IMR-90 (cell line): ENCODE results near the gene TPM3. TPM values are rescaled to one million over a fixed set of nuclear protein-coding genes. Genes with fewer than 3 reads are reported as not detected.

Experiments used
- ATAC-seq: fragments of 200-7000 bp; cut with Tn5 transposase; 2 replicates; pipeline ENCODE4 v1.9.1; 2020; ENCODE audit warnings: low read depth, mild to moderate bottlenecking, moderate library complexity
- BruUV-seq: library from RNA; stranded (reverse); fragments of 400-500 nt; replicated peaks from 2 replicates; lab custom pipeline; 2021; lab: Mats Ljungman, UMichigan
- CTCF ChIA-PET: fragments of 300-600 bp; formaldehyde crosslinking; extraction: SDS; loops from one replicate; lab custom pipeline; 2021; ENCODE audit warnings: antibody characterized with exemption; lab: Yijun Ruan, JAX
- POLR2A ChIA-PET: fragments of 300-600 bp; sonication (Branson Sonifier 250); formaldehyde crosslinking; loops from one replicate; lab custom pipeline; 2022; ENCODE audit warnings: antibody characterized with exemption; ENCODE audit not compliant: unreplicated experiment; lab: Charles Lee
- DNase-seq: peaks from one replicate; pipeline ENCODE4 v3.0.0; 2013
- H2AFZ ChIP-seq: replicated peaks from 2 replicates; pipeline ENCODE3; 2013; ENCODE audit warnings: low read length, mild to moderate bottlenecking; ENCODE audit not compliant: poor library complexity
- H2AK5ac ChIP-seq: 2 replicates; pipeline ENCODE4 v1.6.1; 2013; ENCODE audit warnings: low read depth, low read length, inconsistent platforms
- H2AK9ac ChIP-seq: replicated peaks from 2 replicates; pipeline ENCODE3; 2013; ENCODE audit warnings: mild to moderate bottlenecking, low read depth, low read length, moderate library complexity; ENCODE audit not compliant: poor library complexity
- H2BK120ac ChIP-seq: 2 replicates; pipeline ENCODE4 v1.6.1; 2013; ENCODE audit warnings: low read depth, low read length, inconsistent platforms
- H2BK15ac ChIP-seq: 3 replicates; pipeline ENCODE4 v1.6.1; 2013; ENCODE audit warnings: low read depth, low read length, inconsistent platforms
- H2BK20ac ChIP-seq: 2 replicates; pipeline ENCODE4 v1.6.1; 2013; ENCODE audit warnings: low read depth, mild to moderate bottlenecking, inconsistent platforms, low read length, moderate library complexity
- H2BK5ac ChIP-seq: 2 replicates; pipeline ENCODE4 v1.6.1; 2013; ENCODE audit warnings: mild to moderate bottlenecking, low read depth, low read length, inconsistent platforms; ENCODE audit not compliant: poor library complexity, severe bottlenecking
- H3K14ac ChIP-seq: replicated peaks from 2 replicates; pipeline ENCODE4 v1.6.1; 2013; ENCODE audit warnings: low read depth, low read length, inconsistent platforms
- H3K18ac ChIP-seq: 2 replicates; pipeline ENCODE4 v1.6.1; 2013; ENCODE audit warnings: low read depth, low read length, control low read depth
- H3K23ac ChIP-seq: 2 replicates; pipeline ENCODE4 v1.6.1; 2013; ENCODE audit warnings: low read depth, low read length, inconsistent platforms
- H3K27ac ChIP-seq: 2 replicates; pipeline ENCODE4 v1.5.1; 2013; ENCODE audit warnings: mild to moderate bottlenecking, control low read depth, low read length; ENCODE audit not compliant: insufficient read depth
- H3K27me3 ChIP-seq: 2 replicates; pipeline ENCODE4 v1.6.1; 2013; ENCODE audit warnings: low read length; ENCODE audit not compliant: control insufficient read depth, insufficient read depth
- H3K36me3 ChIP-seq: 2 replicates; pipeline ENCODE4 v1.6.1; 2013; ENCODE audit warnings: low read length, mixed read lengths; ENCODE audit not compliant: control insufficient read depth, insufficient read depth
- H3K4ac ChIP-seq: 2 replicates; pipeline ENCODE4 v1.6.1; 2013; ENCODE audit warnings: low read depth, low read length, inconsistent platforms
- H3K4me1 ChIP-seq: 2 replicates; pipeline ENCODE4 v1.6.1; 2013; ENCODE audit warnings: low read length, mixed read lengths; ENCODE audit not compliant: control insufficient read depth, insufficient read depth
- H3K4me2 ChIP-seq: 2 replicates; pipeline ENCODE4 v1.6.1; 2013; ENCODE audit warnings: low read depth, mild to moderate bottlenecking, control low read depth, low read length, moderate library complexity
- H3K4me3 ChIP-seq: 2 replicates; pipeline ENCODE4 v1.5.1; 2013; ENCODE audit warnings: low read depth, mild to moderate bottlenecking, control low read depth, low read length, moderate library complexity; ENCODE audit not compliant: insufficient read depth
- H3K56ac ChIP-seq: 2 replicates; pipeline ENCODE4 v1.6.1; 2013; ENCODE audit warnings: low read length, inconsistent platforms; ENCODE audit not compliant: insufficient read depth; ENCODE audit errors: extremely low read depth
- H3K79me1 ChIP-seq, 2 experiments: 2 replicates each; pipeline ENCODE4 v1.6.1; 2013; ENCODE audit warnings: low read length in 2 of 2, inconsistent platforms in 1 of 2, low read depth in 1 of 2
- H3K9ac ChIP-seq: 2 replicates; pipeline ENCODE4 v1.6.1; 2013; ENCODE audit warnings: low read depth, low read length, control low read depth
- H3K9me1 ChIP-seq: 2 replicates; pipeline ENCODE4 v1.6.1; 2013; ENCODE audit warnings: low read length, inconsistent platforms; ENCODE audit not compliant: insufficient read depth
- H3K9me3 ChIP-seq: 2 replicates; pipeline ENCODE4 v1.6.1; 2013; ENCODE audit warnings: low read length; ENCODE audit not compliant: control insufficient read depth, insufficient read depth
- H4K20me1 ChIP-seq: 2 replicates; pipeline ENCODE4 v1.6.1; 2013; ENCODE audit warnings: low read length, inconsistent platforms; ENCODE audit not compliant: insufficient read depth
- H4K5ac ChIP-seq: 2 replicates; pipeline ENCODE4 v1.6.1; 2013; ENCODE audit warnings: mild to moderate bottlenecking, low read depth, low read length, control low read depth
- H4K8ac ChIP-seq, 2 experiments: 2 replicates each; pipeline ENCODE4 v1.6.1; 2013; ENCODE audit warnings: low read depth in 2 of 2, low read length in 2 of 2, control low read depth in 1 of 2, inconsistent platforms in 1 of 2
- H4K91ac ChIP-seq: 2 replicates; pipeline ENCODE4 v1.6.1; 2013; ENCODE audit warnings: low read depth, low read length, inconsistent platforms; ENCODE audit not compliant: insufficient read depth
- BHLHE40 ChIP-seq: fragments of 150-350 bp; IDR thresholded peaks from 2 replicates; pipeline ENCODE4 v1.6.1; 2016; ENCODE audit warnings: mild to moderate bottlenecking, low read depth, low read length
- CEBPB ChIP-seq: IDR thresholded peaks from 2 replicates; pipeline ENCODE4 v1.6.1; 2012; ENCODE audit warnings: low read depth, low read length, improper control_type of control experiment
- CHD1 ChIP-seq: IDR thresholded peaks from 2 replicates; pipeline ENCODE4 v1.6.1; 2012; ENCODE audit warnings: low read depth, low read length, improper control_type of control experiment
- FOS ChIP-seq: fragments of 150-350 bp; IDR thresholded peaks from 2 replicates; pipeline ENCODE4 v1.6.1; 2016; ENCODE audit warnings: low read depth, low read length
- MAFK ChIP-seq: IDR thresholded peaks from 2 replicates; pipeline ENCODE4 v1.6.1; 2012; ENCODE audit warnings: low read depth, low read length, improper control_type of control experiment
- MAZ ChIP-seq: IDR thresholded peaks from 2 replicates; pipeline ENCODE4 v1.6.1; 2012; ENCODE audit warnings: low read depth, mild to moderate bottlenecking, low read length, improper control_type of control experiment, moderate library complexity, borderline replicate concordance
- MXI1 ChIP-seq: IDR thresholded peaks from 2 replicates; pipeline ENCODE4 v1.6.1; 2012; ENCODE audit warnings: low read depth, mild to moderate bottlenecking, low read length, moderate library complexity, borderline replicate concordance
- NFE2L2 ChIP-seq: fragments of 150-350 bp; IDR thresholded peaks from 2 replicates; pipeline ENCODE4 v1.6.1; 2016; ENCODE audit warnings: low read depth, mild to moderate bottlenecking, low read length
- POLR2A ChIP-seq: IDR thresholded peaks from 2 replicates; pipeline ENCODE4 v1.6.1; 2012; ENCODE audit warnings: mild to moderate bottlenecking, low read depth, low read length
- RAD21 ChIP-seq: IDR thresholded peaks from 2 replicates; pipeline ENCODE4 v1.6.1; 2012; ENCODE audit warnings: low read length, improper control_type of control experiment
- RCOR1 ChIP-seq: IDR thresholded peaks from 2 replicates; pipeline ENCODE4 v1.6.1; 2012; ENCODE audit warnings: mild to moderate bottlenecking, low read length, improper control_type of control experiment; ENCODE audit not compliant: insufficient replicate concordance
- RFX5 ChIP-seq: IDR thresholded peaks from 2 replicates; pipeline ENCODE4 v1.8.0; 2012; ENCODE audit warnings: low read depth, mild to moderate bottlenecking, low read length, moderate library complexity
- SMC3 ChIP-seq: fragments of 150-350 bp; IDR thresholded peaks from 2 replicates; pipeline ENCODE4 v1.6.1; 2016; ENCODE audit warnings: low read depth, mild to moderate bottlenecking, antibody characterized with exemption, low read length, moderate library complexity
- WGBS, 2 experiments: methylation state at CpG; one replicate each; pipeline versions ENCODE4 v1.1.5 to v1.1.7; 2013; ENCODE audit warnings: missing lambda C conversion rate in 2 of 2; ENCODE audit not compliant: insufficient read length in 1 of 2; ENCODE audit errors: extremely low coverage in 2 of 2; 5-methylcytosine and 5-hydroxymethylcytosine counted together
- dilution Hi-C: fragments of 300-500 bp; cut with HindIII; formaldehyde crosslinking; loops from one replicate; pipeline ENCODE4 v1.14.3; 2018; ENCODE audit warnings: low sequenced_read_pairs; ENCODE audit not compliant: unreplicated experiment
- in situ Hi-C: fragments of 300-500 bp; cut with MboI; formaldehyde crosslinking; loops from 3 replicates; pipeline ENCODE4 v1.14.3; 2019; ENCODE audit warnings: low sequenced_read_pairs, inconsistent platforms, mixed read lengths
- intact Hi-C: fragments of 100-400 bp; cut with micrococcal nuclease; formaldehyde crosslinking; loops from 2 replicates; pipeline ENCODE4 v1.10.0; 2022
- polyA plus RNA-seq, 3 experiments: library from polyadenylated mRNA; depleted of rRNA; stranded (reverse); fragments of >200 nt; gene quantifications; 2 replicates each; pipeline ENCODE4 v1.2.3, GENCODE V29; 2012; ENCODE audit warnings: low replicate concordance in 1 of 3
- total RNA-seq: library from RNA; depleted of rRNA; stranded (reverse); fragments of >200 nt; gene quantifications from 2 replicates; pipeline ENCODE4 v1.2.3, GENCODE V29; 2012
- TF ChIP-seq, protein P1 (sequence below): conservative IDR thresholded peaks from 2 replicates; pipeline ENCODE4 v1.5.1; 2012; ENCODE audit warnings: mild to moderate bottlenecking, low read depth, low read length, improper control_type of control experiment
- TF ChIP-seq, protein P2 (sequence below): fragments of 150-350 bp; IDR thresholded peaks from 2 replicates; pipeline ENCODE4 v1.6.1; 2017; ENCODE audit warnings: mild to moderate bottlenecking, antibody characterized with exemption, low read length, low read depth
- TF ChIP-seq, protein P3 (sequence below): fragments of 150-350 bp; IDR thresholded peaks from 2 replicates; pipeline ENCODE4 v1.6.1; 2016; ENCODE audit warnings: low read depth, mild to moderate bottlenecking, low read length, moderate library complexity, borderline replicate concordance

The TPM3 gene
- total and polyA plus RNA-seq, 2 of the 4 experiments (the other 2 are of a cell fraction), result 438 to 530 TPM

DNA sequence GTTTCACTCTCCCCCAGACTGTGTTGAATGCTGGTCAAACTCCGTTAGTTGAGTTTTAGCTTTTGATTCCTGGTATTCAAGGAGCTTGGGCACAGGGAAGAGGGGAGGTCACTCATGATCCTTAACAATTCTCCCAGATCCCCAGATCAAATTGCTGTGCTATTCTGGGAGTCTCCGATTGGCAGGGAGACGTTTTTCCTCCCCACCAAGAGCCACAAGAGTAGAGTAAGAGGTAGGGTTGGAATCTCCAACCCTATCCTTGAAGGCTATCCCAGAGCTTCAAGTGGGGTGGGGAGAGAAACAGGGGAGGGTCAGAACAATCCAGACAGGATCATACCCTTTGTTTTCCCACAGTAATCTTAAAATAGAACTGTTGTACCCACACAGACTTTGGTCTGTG is 576 bp upstream of the TPM3 start:
- ATAC-seq, result no peak
- no peak overlapping the region for H3K4me3 ChIP-seq
- H3K79me1 ChIP-seq, result no peaks in the 10 kb centered on the region
- H3K4me1 ChIP-seq, result peaks cover 4% of the 10 kb centered on the region
- H3K18ac ChIP-seq, result no peak overlapping the region
- no CpG with 5 or more reads among the region's 3 CpGs for WGBS, 2 experiments
- no peak overlapping the region for H4K8ac ChIP-seq
- H3K9me3 ChIP-seq, result no peaks in the 10 kb centered on the region
- H3K9me1 ChIP-seq, result no peaks in the 10 kb centered on the region
- intact Hi-C loops (no loop called here), in situ Hi-C loops (no loop called here), dilution Hi-C loops (no loop called here)
- no peak overlapping the region for H2AFZ ChIP-seq
- no peak overlapping the region for H2AK5ac ChIP-seq
- no peak overlapping the region for H3K14ac ChIP-seq
- H2BK120ac ChIP-seq, result no peak overlapping the region
- peaks cover 27% of the 10 kb centered on the region for H3K27me3 ChIP-seq
- no peak overlapping the region for H3K4ac ChIP-seq
- H3K23ac ChIP-seq, result no peak overlapping the region; the same call in 1 of the 2 replicates
- H4K91ac ChIP-seq, result no peak overlapping the region
- H3K4me2 ChIP-seq, result no peak overlapping the region
- no peak overlapping the region for H4K5ac ChIP-seq
- TF ChIP-seq NFE2L2 (no peak), RFX5 (no peak), FOS (no peak), CHD1 (no peak), RCOR1 (no peak), MXI1 (no peak), POLR2A (no peak), SMC3 (no peak), MAFK (no peak), BHLHE40 (no peak), RAD21 (no peak), MAZ (no peak), CEBPB (no peak)
- TF ChIP-seq, protein P1, sequence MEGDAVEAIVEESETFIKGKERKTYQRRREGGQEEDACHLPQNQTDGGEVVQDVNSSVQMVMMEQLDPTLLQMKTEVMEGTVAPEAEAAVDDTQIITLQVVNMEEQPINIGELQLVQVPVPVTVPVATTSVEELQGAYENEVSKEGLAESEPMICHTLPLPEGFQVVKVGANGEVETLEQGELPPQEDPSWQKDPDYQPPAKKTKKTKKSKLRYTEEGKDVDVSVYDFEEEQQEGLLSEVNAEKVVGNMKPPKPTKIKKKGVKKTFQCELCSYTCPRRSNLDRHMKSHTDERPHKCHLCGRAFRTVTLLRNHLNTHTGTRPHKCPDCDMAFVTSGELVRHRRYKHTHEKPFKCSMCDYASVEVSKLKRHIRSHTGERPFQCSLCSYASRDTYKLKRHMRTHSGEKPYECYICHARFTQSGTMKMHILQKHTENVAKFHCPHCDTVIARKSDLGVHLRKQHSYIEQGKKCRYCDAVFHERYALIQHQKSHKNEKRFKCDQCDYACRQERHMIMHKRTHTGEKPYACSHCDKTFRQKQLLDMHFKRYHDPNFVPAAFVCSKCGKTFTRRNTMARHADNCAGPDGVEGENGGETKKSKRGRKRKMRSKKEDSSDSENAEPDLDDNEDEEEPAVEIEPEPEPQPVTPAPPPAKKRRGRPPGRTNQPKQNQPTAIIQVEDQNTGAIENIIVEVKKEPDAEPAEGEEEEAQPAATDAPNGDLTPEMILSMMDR, result no peak
- TF ChIP-seq, protein P2, sequence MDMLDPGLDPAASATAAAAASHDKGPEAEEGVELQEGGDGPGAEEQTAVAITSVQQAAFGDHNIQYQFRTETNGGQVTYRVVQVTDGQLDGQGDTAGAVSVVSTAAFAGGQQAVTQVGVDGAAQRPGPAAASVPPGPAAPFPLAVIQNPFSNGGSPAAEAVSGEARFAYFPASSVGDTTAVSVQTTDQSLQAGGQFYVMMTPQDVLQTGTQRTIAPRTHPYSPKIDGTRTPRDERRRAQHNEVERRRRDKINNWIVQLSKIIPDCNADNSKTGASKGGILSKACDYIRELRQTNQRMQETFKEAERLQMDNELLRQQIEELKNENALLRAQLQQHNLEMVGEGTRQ, result no peak
- TF ChIP-seq, protein P3, sequence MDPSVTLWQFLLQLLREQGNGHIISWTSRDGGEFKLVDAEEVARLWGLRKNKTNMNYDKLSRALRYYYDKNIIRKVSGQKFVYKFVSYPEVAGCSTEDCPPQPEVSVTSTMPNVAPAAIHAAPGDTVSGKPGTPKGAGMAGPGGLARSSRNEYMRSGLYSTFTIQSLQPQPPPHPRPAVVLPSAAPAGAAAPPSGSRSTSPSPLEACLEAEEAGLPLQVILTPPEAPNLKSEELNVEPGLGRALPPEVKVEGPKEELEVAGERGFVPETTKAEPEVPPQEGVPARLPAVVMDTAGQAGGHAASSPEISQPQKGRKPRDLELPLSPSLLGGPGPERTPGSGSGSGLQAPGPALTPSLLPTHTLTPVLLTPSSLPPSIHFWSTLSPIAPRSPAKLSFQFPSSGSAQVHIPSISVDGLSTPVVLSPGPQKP, result no peak
- no peak overlapping the region for H2AK9ac ChIP-seq
- no peaks in the 10 kb centered on the region for H3K36me3 ChIP-seq
- H2BK20ac ChIP-seq, result no peak overlapping the region
- ChIA-PET CTCF (no interaction called here), POLR2A (interaction anchor here (0.5 kb wide), 1 partner anchor 28 kb away, joined by 3 read pairs; the partner anchor contains the start of gene UBAP2L)
- H3K56ac ChIP-seq, result no peak overlapping the region
- H4K20me1 ChIP-seq, result no peaks in the 10 kb centered on the region
- no peak overlapping the region for H3K9ac ChIP-seq
- no TSS peak for BruUV-seq
- no peak overlapping the region for H3K27ac ChIP-seq
- H2BK15ac ChIP-seq, result no peak overlapping the region
- no peak for DNase-seq
- H2BK5ac ChIP-seq, result no peak overlapping the region
